ENCODE data around the gene ZNF175.

ZNF175 gene

GRCh38 chr19:51594774-51595109 lies 23.7 kb downstream of the ZNF175 start:
- no peak for TF ChIP-seq REST (IDR thresholded peaks at IDR 0.05; ENCODE audit: insufficient replicate concordance, low read depth)
- no peak for TF ChIP-seq CTCF (IDR thresholded peaks at IDR 0.05; ENCODE audit: insufficient read depth, low read length)
- no peak for TF ChIP-seq SPI1 (IDR thresholded peaks at IDR 0.05; ENCODE audit: borderline replicate concordance, low read depth)
- no peak for TF ChIP-seq POLR2AphosphoS5 (IDR thresholded peaks at IDR 0.05; ENCODE audit: low read depth)
- TF ChIP-seq GABPA (IDR thresholded peaks at IDR 0.05; ENCODE audit: low read depth) = no peak

GRCh38 chr19:51595190-51596175 lies 24.4 kb downstream of the ZNF175 start:
- H3K4me3 ChIP-seq (replicated peaks; ENCODE audit: insufficient read depth, low read length) = no peak overlapping the region
- no peak for TF ChIP-seq GABPA (IDR thresholded peaks at IDR 0.05; ENCODE audit: low read depth)
- no peak for TF ChIP-seq CTCF (IDR thresholded peaks at IDR 0.05; ENCODE audit: insufficient read depth, low read length)
- TF ChIP-seq SPI1 (IDR thresholded peaks at IDR 0.05; ENCODE audit: borderline replicate concordance, low read depth) = peak; percentile 55; the same call in 1 of the 2 replicates
- no peak for TF ChIP-seq REST (IDR thresholded peaks at IDR 0.05; ENCODE audit: insufficient replicate concordance, low read depth)
- DNase-seq (ENCODE audit: low read depth in 1 of 2, low spot score in 1 of 2) = peak; percentile 49 to 56

More at GRCh38 chr19:51594774-51595109, 23.7 kb downstream of the ZNF175 start:
- Histone ChIP-seq H3K27me3 (ENCODE audit: insufficient read depth, poor library complexity, severe bottlenecking) (no peaks in the 10 kb centered on the region), H3K27ac (replicated peaks) (peak overlapping the region; percentile 44), H3K4me3 (replicated peaks; ENCODE audit: insufficient read depth, low read length) (peak overlapping the region; percentile 63)
- no peak for DNase-seq (ENCODE audit: low read depth in 1 of 2, low spot score in 1 of 2)

GRCh38 chr19:51598159-51598915 lies 27.3 kb downstream of the ZNF175 start:
- TF ChIP-seq CTCF (IDR thresholded peaks at IDR 0.05; ENCODE audit: insufficient read depth, low read length) (no peak), POLR2AphosphoS5 (IDR thresholded peaks at IDR 0.05; ENCODE audit: low read depth) (no peak), GABPA (IDR thresholded peaks at IDR 0.05; ENCODE audit: low read depth) (no peak), REST (IDR thresholded peaks at IDR 0.05; ENCODE audit: insufficient replicate concordance, low read depth) (no peak), SPI1 (IDR thresholded peaks at IDR 0.05; ENCODE audit: borderline replicate concordance, low read depth) (no peak)
- no peak overlapping the region for H3K4me3 ChIP-seq (replicated peaks; ENCODE audit: insufficient read depth, low read length)
- H3K27me3 ChIP-seq (ENCODE audit: insufficient read depth, poor library complexity, severe bottlenecking) = peaks cover 4% of the 10 kb centered on the region
- no peak overlapping the region for H3K27ac ChIP-seq (replicated peaks)
- DNase-seq (ENCODE audit: low read depth in 1 of 2, low spot score in 1 of 2) = no peak

More at GRCh38 chr19:51595190-51596175, 24.4 kb downstream of the ZNF175 start:
- Histone ChIP-seq H3K27ac (replicated peaks) (no peak overlapping the region), H3K27me3 (ENCODE audit: insufficient read depth, poor library complexity, severe bottlenecking) (no peaks in the 10 kb centered on the region)
